Measurements from ENCODE around the gene LTF. TPM values are rescaled to one million over a fixed set of nuclear protein-coding genes. Genes with fewer than 3 reads are reported as not detected.
"Not testable (repeated sequence)": the region's sequence is repeated elsewhere in the genome, so short reads cannot be mapped to it uniquely, and the experiment has no call there.

LTF gene
- total RNA-seq, 1 donor from 2014 or later, result not detected

DNA sequence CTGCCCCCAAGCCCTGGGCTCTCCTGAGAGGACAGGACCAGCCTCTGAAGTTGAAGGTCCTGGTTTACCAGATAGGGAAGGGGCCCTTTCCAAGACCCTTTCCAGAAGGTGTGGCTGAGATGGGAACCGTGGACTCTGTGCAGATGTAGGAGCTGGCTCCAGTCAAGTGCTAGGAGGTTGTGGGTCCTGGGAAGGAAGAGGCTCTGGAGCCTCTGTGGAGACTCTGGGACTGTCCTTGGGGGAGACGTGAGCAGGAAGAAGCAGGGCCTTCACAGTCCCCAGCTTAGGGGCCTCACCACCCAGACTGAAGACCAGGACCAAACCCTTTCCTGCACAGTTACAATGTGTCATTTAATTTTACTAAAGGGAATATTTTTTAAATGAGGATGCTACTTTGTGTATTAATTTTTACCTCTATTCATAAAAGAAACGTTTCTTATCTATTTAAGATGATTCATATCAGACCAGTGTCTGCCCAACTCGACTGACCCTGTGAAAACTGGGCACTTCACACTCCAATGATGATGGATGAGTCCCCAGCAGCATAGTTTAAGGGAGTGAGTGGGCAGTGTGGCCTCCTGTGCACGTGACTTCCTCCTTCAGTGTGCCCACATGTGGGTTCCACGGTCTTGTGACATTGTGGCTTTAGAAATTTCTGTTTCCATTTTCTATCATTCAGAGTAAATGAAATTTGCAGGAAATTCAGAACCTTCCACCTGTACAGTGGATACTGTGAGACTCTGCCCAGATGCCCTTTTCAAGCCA, 68.8 kb downstream of the LTF start:
- no peak for DNase-seq (ENCODE audit: low read depth, low spot score)

DNA sequence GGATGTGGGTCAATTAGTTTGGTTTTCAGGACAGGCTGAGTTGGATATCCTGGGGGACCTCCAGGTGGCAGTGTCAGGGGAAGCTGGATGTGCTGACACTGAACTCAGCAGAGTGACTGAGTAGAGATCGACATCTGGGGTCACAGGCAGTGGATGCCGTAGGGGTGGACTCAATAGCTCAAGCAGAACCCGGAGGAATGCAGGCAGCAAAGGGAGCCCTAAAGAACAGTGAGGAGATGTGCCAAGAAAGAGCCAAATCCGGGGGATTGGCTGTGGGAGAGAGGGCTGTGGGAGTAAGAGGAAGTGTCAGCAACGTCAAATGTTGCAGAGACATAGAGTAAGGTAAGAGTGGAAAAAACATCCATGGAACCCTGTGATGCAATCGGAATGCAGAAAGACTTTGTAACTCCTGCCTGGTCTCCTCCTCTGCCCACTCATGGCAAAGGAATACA, 69.5 kb downstream of the LTF start:
- no peak for DNase-seq (ENCODE audit: low read depth, low spot score)

DNA sequence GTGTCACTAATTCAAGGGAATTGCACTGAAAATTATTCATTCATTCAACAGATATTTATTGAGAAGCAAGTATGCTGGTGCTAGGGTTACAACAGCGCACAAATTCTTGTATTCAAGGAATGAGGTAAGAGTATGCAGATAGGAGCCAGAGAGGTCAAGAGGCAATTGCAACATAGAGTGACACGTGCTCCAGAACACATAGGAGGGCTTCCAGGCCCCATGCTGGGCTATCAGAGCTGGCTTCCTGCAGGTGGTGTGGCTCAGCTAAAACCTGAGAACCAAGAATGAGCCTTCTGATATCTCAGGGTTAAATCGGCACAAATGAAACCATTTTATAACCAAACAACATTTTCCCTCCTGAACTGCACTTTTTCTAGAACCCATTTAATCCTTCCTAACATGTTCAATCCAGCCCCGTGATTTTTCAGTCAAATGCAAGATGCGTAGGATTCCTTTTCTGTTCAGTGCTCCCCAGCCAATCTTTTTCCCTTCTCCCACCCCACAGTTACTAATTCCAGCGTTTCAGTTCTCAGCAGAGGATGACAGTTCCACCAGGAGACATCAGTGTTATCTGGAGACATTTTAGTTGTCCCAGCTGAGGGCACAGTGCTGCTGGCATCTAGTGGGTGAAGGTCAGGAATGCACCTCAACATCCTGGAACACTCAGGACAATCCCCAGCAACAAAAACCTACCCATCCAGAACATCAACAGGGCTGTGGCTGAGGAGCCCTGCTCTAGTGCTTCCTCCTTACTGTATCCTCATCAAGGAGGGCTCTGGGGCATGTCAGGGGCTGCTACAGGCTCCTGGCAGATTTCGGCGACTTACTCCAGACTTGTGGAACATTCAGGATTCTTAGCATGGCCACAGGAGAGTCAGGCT, 70.9 kb downstream of the LTF start:
- no peak for DNase-seq (ENCODE audit: low read depth, low spot score)

DNA sequence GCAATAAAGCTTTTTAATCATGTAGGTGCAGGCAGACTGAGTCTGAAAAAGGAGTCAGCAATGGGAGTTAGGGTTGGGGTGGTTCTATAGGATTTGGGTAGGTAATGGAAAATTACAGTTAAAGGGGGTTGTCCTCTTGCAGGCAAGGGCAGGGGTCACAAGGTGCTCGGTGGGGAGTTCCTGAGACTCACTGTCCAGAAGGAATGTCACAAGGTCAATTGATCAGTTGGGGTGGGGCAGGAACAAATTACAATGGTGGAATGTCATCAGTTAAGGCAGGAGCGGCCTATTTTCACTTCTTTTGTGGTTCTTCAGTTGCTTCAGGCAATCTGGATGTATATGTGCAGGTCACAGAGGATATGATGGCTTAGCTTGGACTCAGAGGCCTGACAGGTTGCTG, 71.7 kb downstream of the LTF start:
- no peak for DNase-seq (ENCODE audit: low read depth, low spot score)

DNA sequence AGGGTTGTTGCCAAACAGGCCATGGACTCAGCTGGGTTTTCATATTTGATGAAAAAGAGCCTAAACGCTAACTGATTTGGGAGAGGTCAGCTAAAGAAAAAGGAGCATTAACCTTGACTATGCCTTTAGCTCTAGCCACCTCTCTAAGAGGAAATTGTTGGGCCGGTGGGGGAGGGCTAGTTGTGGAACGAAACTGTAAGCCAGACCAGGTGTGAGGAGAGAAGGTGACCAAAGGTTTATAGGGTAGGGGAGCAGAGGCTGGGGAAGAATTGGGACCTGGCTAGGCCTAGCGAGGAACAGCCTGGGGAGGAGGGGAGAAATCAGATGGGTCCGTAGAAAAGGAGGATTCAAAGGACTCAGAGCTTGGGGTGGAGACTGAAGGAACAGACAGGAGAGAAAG, 73.2 kb downstream of the LTF start:
- DNase-seq (ENCODE audit: low read depth, low spot score), result not testable (repeated sequence)

DNA sequence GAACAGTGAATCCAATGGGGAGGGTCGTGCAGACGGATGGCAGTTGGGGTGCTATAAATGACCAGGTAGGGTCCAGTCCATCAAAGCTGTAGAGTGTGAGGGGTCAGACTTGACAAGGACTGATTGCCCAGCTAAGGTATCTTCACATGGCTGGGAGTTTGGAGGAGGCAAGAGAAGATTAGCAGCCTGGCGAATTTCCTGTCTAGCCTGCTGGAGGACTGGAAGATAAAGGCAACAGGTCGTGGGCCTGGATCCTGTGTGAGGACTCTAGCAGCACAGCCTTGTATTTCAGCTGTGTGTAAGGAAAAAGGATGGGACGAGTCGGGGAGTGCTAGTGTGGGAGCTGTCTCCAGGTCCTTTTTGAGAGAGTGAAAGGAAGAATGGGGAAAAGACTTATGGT, 75.4 kb downstream of the LTF start:
- no peak for DNase-seq (ENCODE audit: low read depth, low spot score)

DNA sequence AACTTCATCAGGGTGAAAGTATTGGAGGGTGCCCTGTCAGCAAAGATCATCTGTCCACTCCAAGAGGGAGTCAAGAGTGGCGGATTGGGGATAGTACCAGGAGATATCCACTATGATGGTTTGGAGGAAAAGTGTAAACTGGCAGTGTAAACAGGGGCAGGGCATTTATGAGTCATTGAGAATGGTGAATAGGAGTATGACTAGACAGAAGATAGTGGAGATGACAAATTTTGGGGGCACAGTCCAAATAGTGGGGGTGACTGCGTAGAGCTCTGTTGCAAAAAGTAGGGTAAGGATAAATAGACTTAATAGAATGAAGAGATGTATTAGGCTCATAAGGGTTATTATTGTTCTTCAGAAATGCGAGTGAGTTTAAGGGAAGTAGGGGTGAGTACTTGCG, 75.9 kb downstream of the LTF start:
- DNase-seq (ENCODE audit: low read depth, low spot score), result not testable (repeated sequence)

DNA sequence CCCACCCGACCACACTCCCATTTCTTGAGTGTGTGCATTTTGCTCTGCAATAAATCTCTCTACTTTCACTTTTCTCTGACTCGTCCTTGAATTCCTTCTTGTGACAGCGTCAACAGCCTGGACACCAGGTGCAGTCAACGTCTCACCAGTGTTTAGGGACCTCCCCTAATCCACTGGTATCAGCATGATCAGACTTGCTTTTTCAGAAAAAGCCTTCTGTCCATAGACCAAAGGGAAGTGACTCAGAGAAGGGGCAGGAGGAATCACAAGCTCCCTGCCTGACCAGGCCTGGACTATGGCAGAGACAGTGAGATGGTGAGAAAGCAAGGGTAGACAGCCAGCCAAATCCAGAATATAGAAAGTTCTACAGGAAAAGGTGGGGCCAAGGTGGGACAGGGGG, 78.5 kb downstream of the LTF start:
- peak; percentile 41 for DNase-seq (ENCODE audit: low read depth, low spot score)

Other genes starting within 250 kb of the LTF start
- gene CCR3, start 222.4 kb downstream of the LTF start, total RNA-seq, result not detected in 2 replicates
- not detected in 2 replicates for gene CCR2, start 110.8 kb downstream of the LTF start, total RNA-seq
- not detected in 2 replicates for gene CCR5, start 94.0 kb downstream of the LTF start, total RNA-seq
- 5.0 and 6.4 TPM in 2 replicates for gene CCRL2, start 57.6 kb downstream of the LTF start, total RNA-seq
- 0.07 TPM in 1 of 2 replicates, not detected in the other for gene RTP3, start 33.1 kb upstream of the LTF start, total RNA-seq
- 0.07 and 0.85 TPM in 2 replicates for gene LRRC2, start 101.4 kb upstream of the LTF start, total RNA-seq
- not detected in 2 replicates for gene FAM240A, start 147.6 kb upstream of the LTF start, total RNA-seq
- 5.7 and 6.2 TPM in 2 replicates for gene ALS2CL, start 228.8 kb upstream of the LTF start, total RNA-seq
- 0.18 and 0.46 TPM in 2 replicates for gene TMIE, start 236.5 kb upstream of the LTF start, total RNA-seq